Left colon (tissue), 2 donors: ENCODE measurements around the gene UFD1. TPM values are rescaled to one million over a fixed set of nuclear protein-coding genes. Genes with fewer than 3 reads are reported as not detected.

Experiments used
- ATAC-seq: fragments of 200-7000 bp; cut with Tn5 transposase; one replicate; pipeline ENCODE4 v1.9.1; 2020; ENCODE audit warnings: mild to moderate bottlenecking, moderate library complexity
- DNase-seq, 2 donors: peaks; one replicate each; pipeline ENCODE4 v3.0.0-alpha.2; 2020
- intact Hi-C, 2 donors: fragments of 100-400 bp; cut with DNase I in 1 of 2; cut with micrococcal nuclease in 1 of 2; formaldehyde crosslinking; loops; one replicate each; pipeline versions ENCODE4 v1.11.2 to v1.14.0; 2022; cut with DNase I, micrococcal nuclease
- total RNA-seq, 2 donors: library from RNA; stranded (reverse); fragmentation: NEBNext Ultra II Directional; extraction: Animal tissue kit (Norgen Biotek cat#: 25700); gene quantifications; one replicate each; pipeline ENCODE4 v1.2.1, GENCODE V29; 2021
- donor health status: DM: no; HTN: no; CAD: no.
- donor health status: DM: yes; HTN: yes; CAD: no.

The UFD1 gene
- total RNA-seq, 2 donors from 2014 or later, result 48.8 to 51.8 TPM

GRCh38 chr22:19411690-19412045 lies 67.3 kb downstream of the UFD1 start:
- intact Hi-C loops, result no loop called here
- DNase-seq, result no peak
- ATAC-seq, result no peak

- ATAC-seq (no peak), DNase-seq (no peak)
- intact Hi-C loops, result no loop called here
These were observed 67.9 kb downstream of the UFD1 start for GRCh38 chr22:19410941-19411689.

GRCh38 chr22:19407649-19408606 lies 71.1 kb downstream of the UFD1 start:
- peak; percentile 51 for ATAC-seq
- intact Hi-C loops, result no loop called here
- peak in 1 of 2 donors; percentile 26 for DNase-seq

- ATAC-seq (no peak), DNase-seq (no peak)
- intact Hi-C loops, result no loop called here
These were observed 72.1 kb downstream of the UFD1 start for GRCh38 chr22:19406846-19407245.

- intact Hi-C loops, result no loop called here
- no peak for DNase-seq
- ATAC-seq, result no peak
These were observed 72.6 kb downstream of the UFD1 start for GRCh38 chr22:19406281-19406811.

GRCh38 chr22:19405652-19406051 lies 73.3 kb downstream of the UFD1 start:
- ATAC-seq (no peak), DNase-seq (no peak)
- intact Hi-C loops, result no loop called here

- no peak for ATAC-seq
- intact Hi-C loops, result no loop called here
These were observed 73.9 kb downstream of the UFD1 start for GRCh38 chr22:19405133-19405532.

GRCh38 chr22:19404676-19405075 lies 74.3 kb downstream of the UFD1 start:
- DNase-seq (no peak), ATAC-seq (no peak)
- intact Hi-C loops, result no loop called here

More at GRCh38 chr22:19405133-19405532, 73.9 kb downstream of the UFD1 start:
- no peak for DNase-seq

- DNase-seq, result no peak
- intact Hi-C loops, result no loop called here
- no peak for ATAC-seq
These were observed 76.3 kb downstream of the UFD1 start for GRCh38 chr22:19402642-19403191.

- no peak for DNase-seq
- no peak for ATAC-seq
- intact Hi-C loops, result no loop called here
These were observed 77.5 kb downstream of the UFD1 start for GRCh38 chr22:19401483-19401882.

GRCh38 chr22:19400881-19401280 lies 78.1 kb downstream of the UFD1 start:
- ATAC-seq (no peak), DNase-seq (no peak)
- intact Hi-C loops, result no loop called here

Other genes starting within 250 kb of the UFD1 start
- 1 to 10 TPM; 2.1 to 4.6 TPM for gene CLTCL1, start 187.5 kb downstream of the UFD1 start, total RNA-seq
- 10 to 100 TPM; 26.9 to 34.9 TPM for gene HIRA, start 47.5 kb downstream of the UFD1 start, total RNA-seq
- 10 to 100 TPM; 16.6 to 20.1 TPM for gene MRPL40, start 46.6 kb downstream of the UFD1 start, total RNA-seq
- gene C22orf39, start 31.5 kb downstream of the UFD1 start, total RNA-seq, result 10 to 100 TPM; 20.1 to 23.4 TPM
- gene CDC45, start 727 bp upstream of the UFD1 start, total RNA-seq, result 1 to 10 TPM; 2.7 to 7.0 TPM
- 10 to 100 TPM; 18.6 to 27.7 TPM for gene CLDN5, start 45.2 kb upstream of the UFD1 start, total RNA-seq
- gene SEPTIN5, start 235.3 kb upstream of the UFD1 start, total RNA-seq, result 1 to 10 TPM; 4.4 to 4.6 TPM
- under 1 TPM in 1 of 2 donors, not detected in 1; 0.40 TPM for gene GP1BB, start 244.3 kb upstream of the UFD1 start, total RNA-seq